ENCODE results near the gene SLC7A6.

GRCh38 chr16:68253721-68254120 lies 10.6 kb upstream of the SLC7A6 start:
- TF ChIP-seq, protein P1, sequence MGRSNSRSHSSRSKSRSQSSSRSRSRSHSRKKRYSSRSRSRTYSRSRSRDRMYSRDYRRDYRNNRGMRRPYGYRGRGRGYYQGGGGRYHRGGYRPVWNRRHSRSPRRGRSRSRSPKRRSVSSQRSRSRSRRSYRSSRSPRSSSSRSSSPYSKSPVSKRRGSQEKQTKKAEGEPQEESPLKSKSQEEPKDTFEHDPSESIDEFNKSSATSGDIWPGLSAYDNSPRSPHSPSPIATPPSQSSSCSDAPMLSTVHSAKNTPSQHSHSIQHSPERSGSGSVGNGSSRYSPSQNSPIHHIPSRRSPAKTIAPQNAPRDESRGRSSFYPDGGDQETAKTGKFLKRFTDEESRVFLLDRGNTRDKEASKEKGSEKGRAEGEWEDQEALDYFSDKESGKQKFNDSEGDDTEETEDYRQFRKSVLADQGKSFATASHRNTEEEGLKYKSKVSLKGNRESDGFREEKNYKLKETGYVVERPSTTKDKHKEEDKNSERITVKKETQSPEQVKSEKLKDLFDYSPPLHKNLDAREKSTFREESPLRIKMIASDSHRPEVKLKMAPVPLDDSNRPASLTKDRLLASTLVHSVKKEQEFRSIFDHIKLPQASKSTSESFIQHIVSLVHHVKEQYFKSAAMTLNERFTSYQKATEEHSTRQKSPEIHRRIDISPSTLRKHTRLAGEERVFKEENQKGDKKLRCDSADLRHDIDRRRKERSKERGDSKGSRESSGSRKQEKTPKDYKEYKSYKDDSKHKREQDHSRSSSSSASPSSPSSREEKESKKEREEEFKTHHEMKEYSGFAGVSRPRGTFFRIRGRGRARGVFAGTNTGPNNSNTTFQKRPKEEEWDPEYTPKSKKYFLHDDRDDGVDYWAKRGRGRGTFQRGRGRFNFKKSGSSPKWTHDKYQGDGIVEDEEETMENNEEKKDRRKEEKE (IDR thresholded peaks at IDR 0.05), result no peak
- TF ChIP-seq ZNF816 (CRISPR knock-in tag; IDR thresholded peaks at IDR 0.05; ENCODE audit: borderline replicate concordance) (no peak), ZHX1 (CRISPR knock-in tag; IDR thresholded peaks at IDR 0.05; ENCODE audit: low read depth) (no peak), POLR2A (IDR thresholded peaks at IDR 0.05; ENCODE audit: insufficient read depth in 1 of 2, low read depth in 2 of 2, low read length in 2 of 2) (no peak)
- TF ChIP-seq, protein P2, sequence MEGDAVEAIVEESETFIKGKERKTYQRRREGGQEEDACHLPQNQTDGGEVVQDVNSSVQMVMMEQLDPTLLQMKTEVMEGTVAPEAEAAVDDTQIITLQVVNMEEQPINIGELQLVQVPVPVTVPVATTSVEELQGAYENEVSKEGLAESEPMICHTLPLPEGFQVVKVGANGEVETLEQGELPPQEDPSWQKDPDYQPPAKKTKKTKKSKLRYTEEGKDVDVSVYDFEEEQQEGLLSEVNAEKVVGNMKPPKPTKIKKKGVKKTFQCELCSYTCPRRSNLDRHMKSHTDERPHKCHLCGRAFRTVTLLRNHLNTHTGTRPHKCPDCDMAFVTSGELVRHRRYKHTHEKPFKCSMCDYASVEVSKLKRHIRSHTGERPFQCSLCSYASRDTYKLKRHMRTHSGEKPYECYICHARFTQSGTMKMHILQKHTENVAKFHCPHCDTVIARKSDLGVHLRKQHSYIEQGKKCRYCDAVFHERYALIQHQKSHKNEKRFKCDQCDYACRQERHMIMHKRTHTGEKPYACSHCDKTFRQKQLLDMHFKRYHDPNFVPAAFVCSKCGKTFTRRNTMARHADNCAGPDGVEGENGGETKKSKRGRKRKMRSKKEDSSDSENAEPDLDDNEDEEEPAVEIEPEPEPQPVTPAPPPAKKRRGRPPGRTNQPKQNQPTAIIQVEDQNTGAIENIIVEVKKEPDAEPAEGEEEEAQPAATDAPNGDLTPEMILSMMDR (CRISPR knock-in tag; IDR thresholded peaks at IDR 0.05), result no peak
